Tibial nerve (tissue), 4 donors: ENCODE results near the gene OGFOD3. TPM values are rescaled to one million over a fixed set of nuclear protein-coding genes. Genes with fewer than 3 reads are reported as not detected.

Source experiments
- DNase-seq, 2 donors: peaks; one replicate each; pipeline ENCODE4 v3.0.0-alpha.2; 2019; ENCODE audit warnings: low spot score in 2 of 2
- H3K27ac ChIP-seq, 4 donors: fragments of 200-600 bp; sonication (generic) in 3 of 4; one replicate each; pipeline ENCODE4 v1.5.1; 2017 to 2019; ENCODE audit warnings: mild to moderate bottlenecking in 1 of 4
- H3K27me3 ChIP-seq, 2 donors: fragments of 200-600 bp; sonication (generic) in 1 of 2; one replicate each; pipeline versions ENCODE4 v1.5.1 to v1.6.0; 2017 to 2019
- H3K36me3 ChIP-seq, 3 donors: fragments of 200-600 bp; sonication (generic); one replicate each; pipeline ENCODE4 v1.5.1; 2018 to 2019
- H3K4me1 ChIP-seq, 4 donors: fragments of 200-600 bp; sonication (generic) in 3 of 4; one replicate each; pipeline ENCODE4 v1.5.1; 2017 to 2019
- H3K4me3 ChIP-seq, 4 donors: fragments of 200-600 bp; sonication (generic) in 3 of 4; one replicate each; pipeline ENCODE4 v1.5.1; 2017 to 2019; ENCODE audit warnings: mild to moderate bottlenecking in 1 of 4, moderate library complexity in 1 of 4
- H3K9me3 ChIP-seq, 4 donors: fragments of 200-600 bp; sonication (generic) in 3 of 4; one replicate each; pipeline ENCODE4 v1.5.1; 2017 to 2019
- CTCF ChIP-seq, 5 experiments: fragments of 200-600 bp in 3 of 5; fragments of 450-650 bp in 2 of 5; sonication (generic) in 3 of 5; IDR thresholded peaks; one replicate each; pipeline ENCODE4 v1.5.1; 2016 to 2019; ENCODE audit warnings: antibody characterized with exemption in 5 of 5, mild to moderate bottlenecking in 3 of 5, moderate library complexity in 2 of 5
- EP300 ChIP-seq, 2 donors: sonication (generic); formaldehyde crosslinking; IDR thresholded peaks; one replicate each; pipeline ENCODE4 v1.6.1; 2017; ENCODE audit warnings: antibody characterized with exemption in 2 of 2, mild to moderate bottlenecking in 1 of 2
- POLR2A ChIP-seq, 2 donors: fragments of 450-650 bp; IDR thresholded peaks; one replicate each; pipeline ENCODE4 v1.6.1; 2017; ENCODE audit warnings: antibody characterized with exemption in 2 of 2, mild to moderate bottlenecking in 2 of 2, moderate library complexity in 2 of 2
- WGBS, 2 donors: methylation state at CpG; one replicate each; pipeline ENCODE4 v1.1.5; 2018; 5-methylcytosine and 5-hydroxymethylcytosine counted together
- total RNA-seq, 4 donors: library from RNA; depleted of rRNA; stranded (reverse); fragments of >200 nt; gene quantifications; one replicate each; pipeline ENCODE4 v1.1.0, GENCODE V29; 2016

Gene OGFOD3
- total RNA-seq, 4 donors from 2014 or later, result 23.7 to 51.6 (median 40.7) TPM

GRCh38 chr17:82441691-82442487 is 23.5 kb upstream of the OGFOD3 start:
- no peak for DNase-seq
- 82 to 94% methylated on average over 10 to 17 of the region's 27 CpGs for WGBS, 2 donors
- TF ChIP-seq EP300 (IDR thresholded peaks at IDR 0.05) (no peak), CTCF (IDR thresholded peaks at IDR 0.05) (no peak), POLR2A (IDR thresholded peaks at IDR 0.05) (no peak)
- H3K4me3 ChIP-seq, result no peak overlapping the region
- peaks cover 0 to 44% (median 12%) of the 10 kb centered on the region in 4 donors for H3K4me1 ChIP-seq
- H3K27ac ChIP-seq, result peak overlapping the region; percentile 52 to 86 (median 86)
- no peaks in the 10 kb centered on the region for H3K9me3 ChIP-seq
- no peaks in the 10 kb centered on the region for H3K27me3 ChIP-seq
- peaks cover 0 to 95% (median 0%) of the 10 kb centered on the region in 3 donors for H3K36me3 ChIP-seq

GRCh38 chr17:82440991-82441627 is 22.7 kb upstream of the OGFOD3 start:
- Histone ChIP-seq H3K4me1 (peaks cover 0 to 36% (median 12%) of the 10 kb centered on the region in 4 donors), H3K9me3 (no peaks in the 10 kb centered on the region), H3K27me3 (no peaks in the 10 kb centered on the region), H3K27ac (peak overlapping the region; percentile 5 to 86 (median 86)), H3K36me3 (peaks cover 0 to 95% (median 4%) of the 10 kb centered on the region in 3 donors), H3K4me3 (peak overlapping the region in 1 of 4 donors; percentile 16)
- no peak for DNase-seq
- no peak for TF ChIP-seq CTCF (IDR thresholded peaks at IDR 0.05)
- TF ChIP-seq POLR2A (IDR thresholded peaks at IDR 0.05), result no peak
- TF ChIP-seq EP300 (IDR thresholded peaks at IDR 0.05), result no peak
- 59 to 64% methylated on average over 15 to 17 of the region's 17 CpGs for WGBS, 2 donors

- no peak for DNase-seq
- Histone ChIP-seq H3K27me3 (no peaks in the 10 kb centered on the region), H3K4me1 (peaks cover 0 to 30% (median 8%) of the 10 kb centered on the region in 4 donors), H3K9me3 (no peaks in the 10 kb centered on the region), H3K4me3 (peak overlapping the region in 1 of 4 donors; percentile 16), H3K36me3 (peaks cover 0 to 96% (median 10%) of the 10 kb centered on the region in 3 donors), H3K27ac (peak overlapping the region in 2 of 4 donors; percentile 86)
- TF ChIP-seq CTCF (IDR thresholded peaks at IDR 0.05), result no peak
- TF ChIP-seq EP300 (IDR thresholded peaks at IDR 0.05), result peak in 1 of 2 donors; percentile 12
- WGBS, 2 donors, result 71 to 72% methylated on average over 22 of the region's 22 CpGs
Measured at GRCh38 chr17:82440469-82440981, 22.1 kb upstream of the OGFOD3 start.

- Histone ChIP-seq H3K27me3 (no peaks in the 10 kb centered on the region), H3K4me3 (no peak overlapping the region), H3K27ac (peak overlapping the region in 2 of 4 donors; percentile 86), H3K4me1 (peaks cover 0 to 24% (median 4%) of the 10 kb centered on the region in 4 donors), H3K36me3 (peaks cover 0 to 96% (median 10%) of the 10 kb centered on the region in 3 donors), H3K9me3 (no peaks in the 10 kb centered on the region)
- no peak for TF ChIP-seq CTCF (IDR thresholded peaks at IDR 0.05)
- no peak for TF ChIP-seq POLR2A (IDR thresholded peaks at IDR 0.05)
- TF ChIP-seq EP300 (IDR thresholded peaks at IDR 0.05), result no peak
- WGBS, 2 donors, result 88 to 91% methylated on average over 25 to 28 of the region's 34 CpGs
- no peak for DNase-seq
Measured at GRCh38 chr17:82439829-82440365, 21.5 kb upstream of the OGFOD3 start.
